Mucosa of gallbladder (tissue), 1 donor: Measurements from ENCODE around the gene FHIP2A. TPM values are rescaled to one million over a fixed set of nuclear protein-coding genes. Genes with fewer than 3 reads are reported as not detected.
"Not testable (repeated sequence)": the region's sequence is repeated elsewhere in the genome, so short reads cannot be mapped to it uniquely, and the experiment has no call there.

Experiments
- DNase-seq: peaks from one replicate; pipeline ENCODE4 v3.0.0-alpha.2; 2020; ENCODE audit warnings: low spot score
- total RNA-seq: library from RNA; stranded (reverse); gene quantifications from one replicate; pipeline ENCODE4 v1.2.1, GENCODE V29; 2021
- donor health status: DM: no; HTN: no; CAD: no.

Gene FHIP2A
- total RNA-seq, 1 donor from 2014 or later = 27.6 TPM

- no peak for DNase-seq
Observed at GRCh38 chr10:114856544-114857287, 35.1 kb downstream of the FHIP2A start.

- DNase-seq = not testable (repeated sequence)
Observed at GRCh38 chr10:114857288-114857565, 35.6 kb downstream of the FHIP2A start.

- no peak for DNase-seq
Observed at GRCh38 chr10:114857922-114858629, 36.5 kb downstream of the FHIP2A start.

GRCh38 chr10:114859222-114859621, 37.6 kb downstream of the FHIP2A start:
- no peak for DNase-seq

- no peak for DNase-seq
Observed at GRCh38 chr10:114862456-114862855, 40.9 kb downstream of the FHIP2A start.

GRCh38 chr10:114867365-114867764, 45.8 kb downstream of the FHIP2A start:
- no peak for DNase-seq

GRCh38 chr10:114868870-114869519, 47.4 kb downstream of the FHIP2A start:
- no peak for DNase-seq

- DNase-seq = no peak
Observed at GRCh38 chr10:114869520-114869892, 47.9 kb downstream of the FHIP2A start.

GRCh38 chr10:114870486-114870885, 48.9 kb downstream of the FHIP2A start:
- DNase-seq = no peak

- no peak for DNase-seq
Observed at GRCh38 chr10:114871379-114871778, 49.8 kb downstream of the FHIP2A start.

Other genes starting within 250 kb of the FHIP2A start
- 103 TPM for gene ABLIM1, start 163.5 kb upstream of the FHIP2A start, total RNA-seq
- gene TRUB1, start 116.4 kb downstream of the FHIP2A start, total RNA-seq = 17.8 TPM